Endothelial cell of umbilical vein (primary cell): ENCODE measurements around the gene KPTN.

Experiments
- EZH2 ChIP-seq: IDR thresholded peaks from 2 replicates; pipeline ENCODE4 v1.6.1; 2012; ENCODE audit warnings: borderline replicate concordance, low read depth, mild to moderate bottlenecking, moderate library complexity, low read length, inconsistent platforms; ENCODE audit not compliant: severe bottlenecking
- FOS ChIP-seq: IDR thresholded peaks from 2 replicates; pipeline ENCODE4 v1.6.1; 2011; ENCODE audit warnings: mild to moderate bottlenecking, low read length, moderate library complexity, borderline replicate concordance; ENCODE audit not compliant: insufficient read depth
- GATA2 ChIP-seq: IDR thresholded peaks from 2 replicates; pipeline ENCODE4 v1.7.0; 2011; ENCODE audit warnings: low read depth, mild to moderate bottlenecking, moderate library complexity, mixed read lengths, low read length; ENCODE audit not compliant: insufficient read length, insufficient read depth
- JUN ChIP-seq: IDR thresholded peaks from 2 replicates; pipeline ENCODE4 v1.6.1; 2011; ENCODE audit warnings: borderline replicate concordance, low read depth; ENCODE audit not compliant: insufficient read length, insufficient read depth
- MYC ChIP-seq: IDR thresholded peaks from one replicate; pipeline ENCODE4 v1.6.1; 2011; ENCODE audit warnings: mild to moderate bottlenecking, low read depth, low read length
- POLR2A ChIP-seq: IDR thresholded peaks from 2 replicates; pipeline ENCODE4 v1.6.1; 2012; ENCODE audit warnings: low read depth, mild to moderate bottlenecking, control low read depth, low read length
- POLR2AphosphoS5 ChIP-seq: IDR thresholded peaks from 2 replicates; pipeline ENCODE4 v1.6.1; 2012; ENCODE audit warnings: low read depth, mild to moderate bottlenecking, control low read depth, low read length, moderate library complexity; ENCODE audit not compliant: insufficient read depth
- TF ChIP-seq, protein P1 (sequence below), 2 donors: IDR thresholded peaks; 1 replicate in 1 of 2; 2 replicates in 1 of 2; pipeline ENCODE4 v1.5.1; 2011; ENCODE audit warnings: low read length in 2 of 2, mild to moderate bottlenecking in 2 of 2, moderate library complexity in 2 of 2, control low read depth in 1 of 2, inconsistent platforms in 1 of 2, low read depth in 1 of 2; ENCODE audit not compliant: insufficient read depth in 1 of 2; ENCODE audit errors: extremely low read depth in 1 of 2
- TF ChIP-seq, protein P2 (sequence below): IDR thresholded peaks from 2 replicates; pipeline ENCODE4 v1.6.1; 2011; ENCODE audit not compliant: insufficient read depth, insufficient read length

- TF ChIP-seq, protein P1, sequence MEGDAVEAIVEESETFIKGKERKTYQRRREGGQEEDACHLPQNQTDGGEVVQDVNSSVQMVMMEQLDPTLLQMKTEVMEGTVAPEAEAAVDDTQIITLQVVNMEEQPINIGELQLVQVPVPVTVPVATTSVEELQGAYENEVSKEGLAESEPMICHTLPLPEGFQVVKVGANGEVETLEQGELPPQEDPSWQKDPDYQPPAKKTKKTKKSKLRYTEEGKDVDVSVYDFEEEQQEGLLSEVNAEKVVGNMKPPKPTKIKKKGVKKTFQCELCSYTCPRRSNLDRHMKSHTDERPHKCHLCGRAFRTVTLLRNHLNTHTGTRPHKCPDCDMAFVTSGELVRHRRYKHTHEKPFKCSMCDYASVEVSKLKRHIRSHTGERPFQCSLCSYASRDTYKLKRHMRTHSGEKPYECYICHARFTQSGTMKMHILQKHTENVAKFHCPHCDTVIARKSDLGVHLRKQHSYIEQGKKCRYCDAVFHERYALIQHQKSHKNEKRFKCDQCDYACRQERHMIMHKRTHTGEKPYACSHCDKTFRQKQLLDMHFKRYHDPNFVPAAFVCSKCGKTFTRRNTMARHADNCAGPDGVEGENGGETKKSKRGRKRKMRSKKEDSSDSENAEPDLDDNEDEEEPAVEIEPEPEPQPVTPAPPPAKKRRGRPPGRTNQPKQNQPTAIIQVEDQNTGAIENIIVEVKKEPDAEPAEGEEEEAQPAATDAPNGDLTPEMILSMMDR (IDR thresholded peaks at IDR 0.05; ENCODE audit: extremely low read depth in 1 of 2, insufficient read depth in 1 of 2, low read depth in 1 of 2, low read length in 2 of 2), result no peak
- TF ChIP-seq POLR2AphosphoS5 (no peak), POLR2A (no peak), FOS (no peak), EZH2 (no peak), MYC (no peak), GATA2 (no peak), JUN (no peak)
- TF ChIP-seq, protein P2, sequence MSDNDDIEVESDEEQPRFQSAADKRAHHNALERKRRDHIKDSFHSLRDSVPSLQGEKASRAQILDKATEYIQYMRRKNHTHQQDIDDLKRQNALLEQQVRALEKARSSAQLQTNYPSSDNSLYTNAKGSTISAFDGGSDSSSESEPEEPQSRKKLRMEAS, result no peak
Observed at GRCh38 chr19:47512948-47513319, 28.9 kb upstream of the KPTN start.
